CD8-positive, alpha-beta memory T cell (primary cell): ENCODE data around the gene IQUB. TPM values are rescaled to one million over a fixed set of nuclear protein-coding genes. Genes with fewer than 3 reads are reported as not detected.

Source experiments
- CTCF ChIA-PET: fragments of 350-600 bp; sonication (Branson Sonifier 250); formaldehyde crosslinking; loops from one replicate; lab custom pipeline; 2021; ENCODE audit warnings: antibody characterized with exemption; lab: Charles Lee
- POLR2A ChIA-PET: fragments of 350-600 bp; sonication (Branson Sonifier 250); formaldehyde crosslinking; loops from one replicate; lab custom pipeline; 2021; ENCODE audit warnings: antibody characterized with exemption; lab: Charles Lee
- DNase-seq, 5 donors: peaks; one replicate each; pipeline versions ENCODE4 v3.0.0 to v3.0.0-alpha.2; 2020 to 2022; ENCODE audit warnings: mixed read lengths in 1 of 5
- H3K27ac ChIP-seq: one replicate; pipeline ENCODE4 v1.7.0; 2013; ENCODE audit warnings: low read depth, mild to moderate bottlenecking, low read length, moderate library complexity
- H3K27me3 ChIP-seq: 2 replicates; pipeline ENCODE4 v1.7.0; 2013; ENCODE audit warnings: low read length, mild to moderate bottlenecking; ENCODE audit not compliant: insufficient read depth, poor library complexity, severe bottlenecking
- H3K36me3 ChIP-seq: 2 replicates; pipeline ENCODE4 v1.7.0; 2013; ENCODE audit warnings: mild to moderate bottlenecking, low read length, moderate library complexity; ENCODE audit not compliant: insufficient read depth
- H3K4me1 ChIP-seq: 2 replicates; pipeline ENCODE4 v1.7.0; 2013; ENCODE audit warnings: mild to moderate bottlenecking, low read length, moderate library complexity; ENCODE audit not compliant: insufficient read depth
- H3K4me3 ChIP-seq: 2 replicates; pipeline ENCODE4 v1.7.0; 2013; ENCODE audit warnings: mild to moderate bottlenecking, low read length
- H3K9me3 ChIP-seq: 2 replicates; pipeline ENCODE4 v1.7.0; 2013; ENCODE audit warnings: mild to moderate bottlenecking, low read length
- H3K27ac Mint-ChIP-seq, 8 donors: one replicate each; pipeline ENCODE4 v1.8.0; 2020 to 2021; ENCODE audit warnings: mixed read lengths in 8 of 8, mild to moderate bottlenecking in 6 of 8, inconsistent platforms in 3 of 8, moderate library complexity in 3 of 8
- H3K27me3 Mint-ChIP-seq, 2 donors: one replicate each; pipeline ENCODE4 v1.8.0; 2020 to 2021; ENCODE audit warnings: mixed read lengths in 2 of 2, mild to moderate bottlenecking in 1 of 2, moderate library complexity in 1 of 2
- H3K36me3 Mint-ChIP-seq, 3 donors: one replicate each; pipeline ENCODE4 v1.8.0; 2020 to 2021; ENCODE audit warnings: mixed read lengths in 3 of 3, inconsistent platforms in 1 of 3, mild to moderate bottlenecking in 1 of 3
- H3K4me1 Mint-ChIP-seq, 3 donors: one replicate each; pipeline ENCODE4 v1.8.0; 2020 to 2021; ENCODE audit warnings: mixed read lengths in 3 of 3, inconsistent platforms in 1 of 3, mild to moderate bottlenecking in 1 of 3
- H3K4me3 Mint-ChIP-seq, 7 donors: one replicate each; pipeline ENCODE4 v1.8.0; 2020 to 2021; ENCODE audit warnings: mixed read lengths in 7 of 7, mild to moderate bottlenecking in 6 of 7, moderate library complexity in 4 of 7, inconsistent platforms in 2 of 7
- H3K9me3 Mint-ChIP-seq, 5 donors: one replicate each; pipeline ENCODE4 v1.8.0; 2020 to 2022; ENCODE audit warnings: mixed read lengths in 5 of 5, mild to moderate bottlenecking in 3 of 5, moderate library complexity in 2 of 5, inconsistent platforms in 1 of 5
- polyA plus RNA-seq: library from polyadenylated mRNA; unstranded; fragments of 300-500 nt; fragmentation: Illumina TruSeq; gene quantifications from one replicate; pipeline ENCODE4 v1.2.3, GENCODE V29; 2021
- total RNA-seq, 2 experiments: library from RNA; stranded (reverse); gene quantifications; one replicate each; pipeline ENCODE4 v1.2.3, GENCODE V29; 2021

Gene IQUB
- total and polyA plus RNA-seq, 3 experiments from 2014 or later: 0.08 TPM; not detected in 2

DNA sequence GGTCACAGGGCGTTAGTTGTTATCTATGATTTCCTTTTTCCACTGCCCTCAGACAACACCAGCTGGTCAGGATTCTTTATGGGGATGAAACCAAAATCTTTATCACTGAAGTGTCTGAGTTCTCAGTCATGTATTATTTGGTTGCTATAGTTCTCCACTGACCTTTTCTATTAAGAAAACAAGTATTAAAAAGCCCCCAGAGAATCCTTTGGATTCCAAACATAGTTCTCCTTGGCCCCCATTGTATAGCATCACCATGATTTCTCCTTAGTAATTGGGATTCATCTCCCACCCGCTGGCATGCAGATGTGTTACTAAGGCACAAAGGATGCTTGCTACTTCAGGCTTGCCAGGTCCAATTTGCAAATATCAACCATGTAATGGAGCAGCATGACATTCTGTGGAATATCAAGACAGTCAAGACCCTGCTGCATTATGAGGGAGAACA lies 94.3 kb downstream of the IQUB start:
- POLR2A ChIA-PET: no interaction called here
- H3K36me3 Mint-ChIP-seq: no peaks in the 10 kb centered on the region

DNA sequence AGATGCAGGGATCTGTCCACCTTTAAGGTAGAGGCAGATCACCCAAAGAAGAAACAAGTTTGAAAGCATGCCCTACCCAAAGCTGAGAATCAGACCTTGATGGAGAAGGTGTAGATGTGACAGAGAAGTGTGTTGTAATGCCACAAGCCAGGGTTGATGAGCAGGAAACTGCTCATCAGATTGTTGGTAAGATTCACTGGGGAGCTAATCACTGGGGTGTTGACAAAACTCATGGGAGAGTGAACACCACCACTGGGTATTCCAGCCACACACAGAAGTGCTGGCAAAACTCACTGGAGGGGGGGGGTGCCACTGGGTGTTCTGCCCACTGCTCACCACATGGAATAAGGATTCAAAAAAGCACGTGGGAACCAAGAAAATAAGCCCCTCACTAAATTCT lies 95.2 kb downstream of the IQUB start:
- H3K4me1 Mint-ChIP-seq: no peaks in the 10 kb centered on the region
- peaks cover 0 to 3% (median 0%) of the 10 kb centered on the region in 5 donors for H3K9me3 Mint-ChIP-seq
- Histone ChIP-seq H3K36me3 (no peaks in the 10 kb centered on the region), H3K4me1 (no peaks in the 10 kb centered on the region), H3K4me3 (no peak overlapping the region), H3K27ac (no peak overlapping the region), H3K27me3 (no peaks in the 10 kb centered on the region), H3K9me3 (no peaks in the 10 kb centered on the region)
- ChIA-PET POLR2A (no interaction called here), CTCF (no interaction called here)
- no peaks in the 10 kb centered on the region for H3K36me3 Mint-ChIP-seq
- H3K27ac Mint-ChIP-seq: no peak overlapping the region
- H3K27me3 Mint-ChIP-seq: no peaks in the 10 kb centered on the region
- no peak for DNase-seq
- no peak overlapping the region for H3K4me3 Mint-ChIP-seq

More for the DNA sequence above, 94.3 kb downstream of the IQUB start:
- no peaks in the 10 kb centered on the region for H3K36me3 ChIP-seq
- H3K27me3 Mint-ChIP-seq: no peaks in the 10 kb centered on the region
- no peaks in the 10 kb centered on the region for H3K27me3 ChIP-seq
- no peaks in the 10 kb centered on the region for H3K9me3 ChIP-seq
- H3K27ac Mint-ChIP-seq: no peak overlapping the region
- no peaks in the 10 kb centered on the region for H3K4me1 ChIP-seq
- H3K27ac ChIP-seq: no peak overlapping the region
- DNase-seq: no peak
- CTCF ChIA-PET: no interaction called here
- H3K4me1 Mint-ChIP-seq: no peaks in the 10 kb centered on the region
- no peak overlapping the region for H3K4me3 ChIP-seq
- no peak overlapping the region for H3K4me3 Mint-ChIP-seq
- H3K9me3 Mint-ChIP-seq: peaks cover 0 to 3% (median 0%) of the 10 kb centered on the region in 5 donors

DNA sequence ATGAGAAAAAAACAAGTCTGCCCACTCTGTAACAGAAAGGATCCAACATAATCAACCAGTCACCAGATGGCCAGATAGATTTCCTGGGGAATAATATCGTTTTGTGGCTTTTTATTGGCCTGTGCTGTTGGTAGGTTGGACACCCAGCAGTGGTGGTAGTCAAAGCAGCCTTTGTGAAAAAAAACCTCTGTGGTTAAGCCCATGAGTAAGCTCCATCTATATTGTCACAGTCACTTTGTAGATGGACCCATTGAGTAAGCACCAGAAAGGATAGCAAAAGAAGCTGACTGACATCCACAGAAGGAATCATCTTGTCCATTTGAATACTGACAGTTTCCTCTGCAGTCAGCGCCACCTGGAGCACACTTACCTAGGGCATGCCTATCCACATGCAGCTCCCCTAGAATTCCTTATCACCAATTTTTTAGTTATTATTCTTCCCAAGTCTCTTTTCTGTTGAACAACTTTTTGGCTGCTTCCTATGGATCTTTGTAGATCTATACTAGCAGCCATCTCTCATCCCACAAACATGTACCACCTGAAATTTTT lies 96.9 kb downstream of the IQUB start:
- Histone ChIP-seq H3K4me3 (no peak overlapping the region), H3K27me3 (no peaks in the 10 kb centered on the region), H3K27ac (no peak overlapping the region), H3K4me1 (no peaks in the 10 kb centered on the region), H3K36me3 (no peaks in the 10 kb centered on the region), H3K9me3 (no peaks in the 10 kb centered on the region)
- Mint-ChIP-seq H3K27ac (no peak overlapping the region), H3K4me1 (no peaks in the 10 kb centered on the region), H3K9me3 (no peaks in the 10 kb centered on the region), H3K27me3 (no peaks in the 10 kb centered on the region), H3K36me3 (no peaks in the 10 kb centered on the region), H3K4me3 (no peak overlapping the region)
- ChIA-PET POLR2A (no interaction called here), CTCF (no interaction called here)
- DNase-seq: no peak

GRCh38 chr7:123435080-123435700 lies 99.2 kb downstream of the IQUB start:
- no peaks in the 10 kb centered on the region for H3K9me3 Mint-ChIP-seq
- Histone ChIP-seq H3K36me3 (no peaks in the 10 kb centered on the region), H3K9me3 (no peaks in the 10 kb centered on the region), H3K27ac (no peak overlapping the region), H3K4me3 (no peak overlapping the region), H3K4me1 (no peaks in the 10 kb centered on the region), H3K27me3 (no peaks in the 10 kb centered on the region)
- H3K27ac Mint-ChIP-seq: no peak overlapping the region
- ChIA-PET POLR2A (no interaction called here), CTCF (no interaction called here)
- DNase-seq: no peak
- no peaks in the 10 kb centered on the region for H3K4me1 Mint-ChIP-seq
- H3K27me3 Mint-ChIP-seq: no peaks in the 10 kb centered on the region
- no peak overlapping the region for H3K4me3 Mint-ChIP-seq
- no peaks in the 10 kb centered on the region for H3K36me3 Mint-ChIP-seq

DNA sequence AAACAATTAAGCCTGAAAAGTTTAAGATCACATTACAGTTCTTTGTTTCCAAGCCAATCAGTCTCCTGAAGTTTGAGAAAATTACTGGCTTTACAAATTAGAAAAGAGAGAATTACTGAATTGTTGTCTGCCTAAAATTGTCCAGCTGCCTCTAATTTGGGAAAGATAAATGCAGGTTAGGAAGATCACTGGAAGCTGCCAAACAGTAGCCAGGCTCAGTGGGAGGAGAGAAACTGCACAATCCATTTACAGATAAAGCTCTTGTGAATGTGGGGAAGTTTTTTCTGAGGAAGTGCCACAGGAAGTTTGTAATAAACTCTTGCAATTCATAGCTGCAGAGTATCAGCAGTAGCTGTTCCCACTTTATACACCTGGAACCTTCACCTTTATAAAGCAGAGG lies 100.7 kb downstream of the IQUB start:
- no peaks in the 10 kb centered on the region for H3K9me3 Mint-ChIP-seq
- H3K27ac Mint-ChIP-seq: no peak overlapping the region
- Histone ChIP-seq H3K27ac (no peak overlapping the region), H3K36me3 (no peaks in the 10 kb centered on the region), H3K4me1 (no peaks in the 10 kb centered on the region), H3K9me3 (no peaks in the 10 kb centered on the region), H3K27me3 (no peaks in the 10 kb centered on the region), H3K4me3 (no peak overlapping the region)
- no peak overlapping the region for H3K4me3 Mint-ChIP-seq
- ChIA-PET CTCF (no interaction called here), POLR2A (no interaction called here)
- no peak for DNase-seq
- no peaks in the 10 kb centered on the region for H3K36me3 Mint-ChIP-seq
- H3K4me1 Mint-ChIP-seq: no peaks in the 10 kb centered on the region
- H3K27me3 Mint-ChIP-seq: no peaks in the 10 kb centered on the region

GRCh38 chr7:123432601-123433000 lies 101.8 kb downstream of the IQUB start:
- Mint-ChIP-seq H3K4me1 (no peaks in the 10 kb centered on the region), H3K9me3 (peaks cover 0 to 2% (median 0%) of the 10 kb centered on the region in 5 donors), H3K27ac (no peak overlapping the region), H3K27me3 (no peaks in the 10 kb centered on the region), H3K4me3 (no peak overlapping the region), H3K36me3 (no peaks in the 10 kb centered on the region)
- H3K4me3 ChIP-seq: no peak overlapping the region
- ChIA-PET CTCF (no interaction called here), POLR2A (no interaction called here)
- H3K36me3 ChIP-seq: no peaks in the 10 kb centered on the region
- H3K9me3 ChIP-seq: no peaks in the 10 kb centered on the region
- DNase-seq: no peak
- H3K27ac ChIP-seq: no peak overlapping the region
- no peaks in the 10 kb centered on the region for H3K27me3 ChIP-seq
- H3K4me1 ChIP-seq: no peaks in the 10 kb centered on the region

DNA sequence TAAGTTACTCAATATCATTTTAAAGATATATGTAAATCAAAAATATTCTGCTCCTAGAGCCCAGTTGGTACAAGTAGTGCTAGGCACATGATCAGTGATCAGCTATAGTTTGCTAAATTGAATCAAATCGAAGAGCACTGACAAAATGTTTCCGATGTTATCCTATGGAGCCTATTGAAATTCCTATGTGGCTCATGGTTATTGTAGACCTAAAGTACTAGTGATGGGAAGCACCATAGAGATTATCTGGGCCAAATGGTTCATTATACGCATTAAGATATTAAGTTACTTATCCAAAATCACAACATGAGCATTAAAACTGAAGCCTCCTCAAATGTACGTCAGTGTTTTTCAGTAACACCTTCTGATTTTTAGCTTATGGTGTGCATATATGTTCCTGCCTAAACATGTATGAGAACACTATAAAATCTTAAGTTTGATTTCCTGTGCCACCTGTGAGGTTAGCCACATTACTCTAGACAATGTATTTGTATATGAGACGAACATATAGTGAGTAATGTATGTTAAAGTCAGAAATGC lies 103.2 kb downstream of the IQUB start:
- Histone ChIP-seq H3K27ac (no peak overlapping the region), H3K36me3 (no peaks in the 10 kb centered on the region), H3K27me3 (no peaks in the 10 kb centered on the region), H3K4me1 (no peaks in the 10 kb centered on the region), H3K9me3 (no peaks in the 10 kb centered on the region), H3K4me3 (no peak overlapping the region)
- Mint-ChIP-seq H3K27me3 (no peaks in the 10 kb centered on the region), H3K36me3 (no peaks in the 10 kb centered on the region), H3K4me1 (no peaks in the 10 kb centered on the region), H3K27ac (no peak overlapping the region), H3K4me3 (no peak overlapping the region), H3K9me3 (peaks cover 0 to 3% (median 0%) of the 10 kb centered on the region in 5 donors)
- ChIA-PET CTCF (no interaction called here), POLR2A (no interaction called here)
- DNase-seq: no peak

DNA sequence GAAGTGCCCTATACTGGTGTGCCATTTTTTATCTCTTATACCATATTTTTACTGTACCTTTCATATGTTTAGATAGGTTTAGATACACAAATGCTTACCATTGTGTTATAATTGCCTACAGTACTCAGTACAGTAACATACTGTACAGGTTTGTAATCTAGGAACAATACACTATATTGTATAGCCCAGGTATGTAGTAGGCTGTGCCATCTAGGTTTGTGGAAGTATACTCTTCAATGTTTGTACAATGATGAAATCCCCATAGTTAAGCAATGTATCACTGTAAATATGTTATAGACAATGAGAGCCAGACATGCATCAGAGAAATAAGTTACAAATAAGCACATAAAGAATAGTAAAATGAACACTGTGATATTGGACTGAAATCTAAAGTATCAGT lies 109.1 kb downstream of the IQUB start:
- H3K27ac Mint-ChIP-seq: no peak overlapping the region
- no peak for DNase-seq
- POLR2A ChIA-PET: no interaction called here
- no peaks in the 10 kb centered on the region for H3K4me1 ChIP-seq
- H3K4me3 Mint-ChIP-seq: no peak overlapping the region
- no peaks in the 10 kb centered on the region for H3K27me3 ChIP-seq
- H3K36me3 Mint-ChIP-seq: no peaks in the 10 kb centered on the region
- CTCF ChIA-PET: no interaction called here
- H3K9me3 ChIP-seq: no peaks in the 10 kb centered on the region
- H3K4me1 Mint-ChIP-seq: no peaks in the 10 kb centered on the region
- no peaks in the 10 kb centered on the region for H3K27me3 Mint-ChIP-seq
- peaks cover 0 to 10% (median 7%) of the 10 kb centered on the region in 5 donors for H3K9me3 Mint-ChIP-seq
- H3K27ac ChIP-seq: no peak overlapping the region
- H3K4me3 ChIP-seq: no peak overlapping the region
- no peaks in the 10 kb centered on the region for H3K36me3 ChIP-seq
